GM19463 (cell line): ENCODE measurements around the gene CFAP61.

Experiments
- ATAC-seq: cut with Tn5 transposase; IDR thresholded peaks from one replicate; pipeline ENCODE4 v1.9.1; 2021; ENCODE audit warnings: mild to moderate bottlenecking, moderate library complexity; ENCODE audit not compliant: unreplicated experiment

CFAP61 gene

DNA sequence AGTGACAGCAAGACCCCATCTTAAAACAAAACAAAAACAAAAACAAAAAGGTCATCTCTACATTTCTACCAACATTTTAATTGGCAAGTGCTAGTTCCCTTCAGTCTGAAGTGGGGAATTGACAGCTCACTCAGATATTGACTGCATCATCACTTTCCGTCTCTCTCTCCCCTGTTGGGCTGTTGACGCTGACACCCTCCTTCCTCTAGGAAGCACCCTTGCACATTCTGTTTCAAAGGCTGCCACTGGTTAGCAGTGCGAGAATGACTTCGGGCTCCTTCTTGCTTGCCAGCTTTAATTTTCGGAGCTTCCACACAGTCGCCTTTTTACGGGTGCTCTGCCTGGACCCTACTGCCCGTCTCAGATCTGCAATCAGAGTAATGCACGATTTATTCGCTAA lies 218.9 kb downstream of the CFAP61 start:
- no peak for ATAC-seq

DNA sequence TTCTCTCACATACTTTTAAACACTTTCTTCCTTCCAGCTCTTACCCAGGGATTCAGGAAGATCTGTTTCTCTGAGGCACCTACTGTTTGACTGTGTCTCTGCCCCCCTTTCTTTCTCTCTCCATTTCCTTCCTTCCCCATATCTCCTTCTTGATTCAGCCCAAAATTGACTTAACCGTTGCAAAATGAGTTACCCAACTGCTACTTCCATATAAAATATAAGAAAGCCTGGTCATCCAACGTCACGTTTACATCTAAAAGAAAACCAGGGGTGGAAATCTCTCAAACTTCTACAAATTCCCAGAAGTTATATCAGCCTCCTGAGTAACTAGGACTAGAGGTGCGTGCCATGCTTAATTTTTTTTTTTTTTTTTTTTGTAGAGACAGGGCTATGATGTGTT lies 220.4 kb downstream of the CFAP61 start:
- no peak for ATAC-seq

DNA sequence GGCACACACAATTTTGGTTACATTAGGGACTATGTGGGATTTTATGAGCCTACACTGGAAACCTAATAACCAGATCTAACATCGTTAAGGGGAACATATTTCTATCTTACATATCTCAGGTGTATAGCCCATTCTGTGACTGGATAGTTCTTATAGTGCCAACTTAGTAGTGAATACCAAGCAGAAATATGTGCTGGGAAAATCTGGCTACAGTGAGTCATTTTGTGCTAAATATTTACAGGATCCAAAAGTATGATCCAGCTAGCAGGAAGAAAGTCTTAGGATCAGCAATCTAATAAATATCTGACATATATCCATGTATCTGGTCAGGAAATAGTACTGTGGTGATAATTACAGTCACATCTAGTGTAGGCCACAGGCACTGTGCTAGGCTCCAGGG lies 221.0 kb downstream of the CFAP61 start:
- no peak for ATAC-seq

DNA sequence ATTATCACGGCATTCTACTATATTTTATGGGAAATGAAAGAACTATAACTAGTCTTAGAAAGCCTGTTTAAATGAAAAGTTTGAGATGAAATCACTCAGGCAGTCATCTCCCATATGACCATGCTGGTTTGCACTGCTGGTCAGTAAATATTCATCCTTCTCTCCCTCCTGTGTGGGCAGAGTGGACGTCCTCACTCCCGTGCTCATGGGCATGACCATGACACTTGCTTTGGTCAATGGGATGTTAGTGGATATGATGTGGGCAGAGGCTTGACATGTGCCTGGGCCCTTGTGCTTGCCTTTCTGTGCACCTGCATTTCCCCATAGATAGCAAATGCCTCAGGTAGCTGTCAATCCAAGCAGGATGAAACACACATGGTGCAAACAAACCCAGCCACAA lies 222.5 kb downstream of the CFAP61 start:
- no peak for ATAC-seq

DNA sequence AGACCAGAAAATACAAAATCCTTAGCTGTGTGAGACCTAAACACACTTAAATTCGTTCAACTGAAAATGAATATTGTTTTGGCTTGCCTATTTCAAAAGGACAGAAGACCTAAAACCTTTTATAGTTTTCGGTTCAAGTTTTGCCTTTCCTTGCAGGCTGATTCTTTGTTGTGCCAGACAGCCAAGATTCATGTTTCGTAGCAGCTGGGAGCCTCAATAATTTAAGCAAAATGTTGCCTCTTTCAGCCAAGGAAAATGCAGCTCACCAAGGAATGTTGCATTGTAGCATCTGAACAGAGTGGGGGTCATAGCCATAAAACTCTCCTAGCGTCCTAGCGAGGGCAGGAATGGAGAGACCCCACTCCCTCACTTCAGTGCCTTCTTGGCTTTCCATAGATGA lies 223.3 kb downstream of the CFAP61 start:
- ATAC-seq: no peak

DNA sequence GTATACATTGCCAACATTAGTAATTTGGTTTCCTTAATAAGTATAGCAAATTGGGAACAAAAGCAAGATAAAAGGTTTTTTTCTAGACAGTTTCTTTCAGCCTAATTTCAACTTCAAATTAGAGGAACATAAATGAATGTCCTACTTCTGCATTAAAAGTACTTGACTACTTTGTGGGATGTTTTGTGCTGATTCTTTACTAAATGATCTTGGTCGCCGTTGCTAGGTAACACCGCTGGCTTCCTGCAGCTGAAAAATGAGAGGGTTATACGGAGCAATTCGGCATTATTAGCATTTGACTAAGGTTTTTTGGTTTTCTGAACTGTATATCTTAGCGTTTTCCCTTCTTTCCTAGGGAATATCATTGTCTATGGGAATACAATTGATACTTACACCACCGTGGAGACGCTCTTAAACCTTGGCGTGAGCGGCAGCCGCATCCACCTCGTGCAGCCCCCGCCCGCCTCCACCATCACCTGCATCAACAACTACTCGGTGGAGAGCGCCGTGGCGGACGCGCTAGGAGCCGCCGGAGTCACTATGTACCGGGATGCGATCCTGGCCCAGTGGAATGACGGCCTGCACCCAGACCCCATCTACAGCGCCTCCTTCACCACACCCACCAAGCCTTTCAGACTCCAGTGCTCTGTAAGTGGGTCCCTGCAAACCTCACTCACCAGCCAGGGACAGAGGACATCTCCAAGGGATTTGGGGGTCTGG lies 224.6 kb downstream of the CFAP61 start:
- no peak for ATAC-seq

DNA sequence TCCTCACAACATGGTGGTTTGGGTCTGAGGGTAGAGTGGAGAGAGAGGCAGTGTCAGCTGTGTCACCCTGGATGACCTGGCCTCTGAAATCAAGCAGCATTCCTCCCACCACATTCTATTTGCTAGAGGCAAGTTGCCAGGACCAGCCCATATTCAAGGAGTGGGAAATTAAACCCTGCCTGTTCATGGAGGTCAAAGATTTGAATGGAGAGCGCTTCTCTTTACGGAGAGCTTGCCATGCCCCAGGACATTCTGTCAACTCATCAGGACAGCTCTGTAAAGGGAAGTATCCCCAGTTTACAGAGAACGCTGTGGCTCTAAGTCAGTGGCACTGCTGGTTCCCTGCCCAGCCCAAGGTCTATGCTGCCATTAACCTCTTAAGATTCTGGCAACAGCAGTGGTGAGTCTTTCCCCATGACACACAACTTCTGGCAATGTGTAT lies 225.6 kb downstream of the CFAP61 start:
- no peak for ATAC-seq

DNA sequence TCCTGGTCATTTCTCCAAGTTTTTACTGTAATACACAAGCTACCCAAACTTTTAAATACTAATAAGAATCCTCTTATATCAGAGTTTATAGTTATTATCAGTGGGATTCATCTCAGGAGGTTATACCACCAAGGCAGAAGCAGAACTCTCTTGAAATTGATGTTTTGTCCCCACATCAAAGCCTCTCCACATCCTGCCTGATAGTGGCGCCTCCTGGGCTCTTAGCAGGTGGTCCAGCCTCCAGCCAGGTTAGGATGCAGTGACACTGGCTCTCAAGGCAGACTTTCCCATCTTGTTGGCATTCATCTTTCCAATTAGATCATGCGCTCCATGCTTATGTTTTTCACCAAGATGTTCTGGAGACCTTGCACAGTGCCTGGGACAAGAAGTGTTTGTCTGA lies 233.7 kb downstream of the CFAP61 start:
- no peak for ATAC-seq

DNA sequence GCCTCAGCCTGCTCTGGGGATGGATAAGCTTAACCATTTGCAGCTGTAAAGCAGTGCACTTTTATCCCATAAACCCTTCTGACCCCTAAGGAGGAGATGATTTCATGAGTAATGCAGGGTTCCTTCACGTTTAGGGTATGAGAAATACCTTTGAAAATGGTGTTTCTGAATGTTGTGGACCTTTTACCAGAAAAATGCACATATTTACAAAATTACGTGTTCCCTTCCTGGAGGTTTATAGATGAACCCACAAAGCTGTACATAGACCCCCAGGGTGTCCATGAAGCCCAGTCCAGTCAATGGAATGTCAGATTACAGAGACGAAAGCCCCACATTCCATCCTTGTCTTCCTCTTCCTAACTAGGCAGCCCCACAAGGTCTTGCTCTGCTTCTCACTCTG lies 237.0 kb downstream of the CFAP61 start:
- no peak for ATAC-seq

DNA sequence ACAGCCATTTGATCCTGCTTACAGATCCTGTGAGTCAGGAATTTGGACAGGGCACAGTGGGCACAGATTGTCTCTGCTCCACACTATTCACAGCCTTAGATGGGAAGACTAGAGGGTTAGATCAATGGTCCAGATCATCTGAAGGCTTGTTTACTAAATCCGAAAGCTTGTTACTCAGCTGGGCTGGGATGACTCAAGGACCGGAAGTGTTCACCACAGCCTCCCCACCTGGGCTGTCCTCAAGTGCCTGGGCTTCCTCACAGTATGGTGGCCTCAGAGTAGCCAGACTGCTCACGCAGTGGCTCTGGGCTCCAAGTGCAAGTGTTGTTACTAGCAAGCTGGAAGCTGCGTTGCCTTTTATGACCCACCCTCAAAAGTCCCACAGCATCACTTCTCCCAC lies 240.1 kb downstream of the CFAP61 start:
- ATAC-seq: no peak

DNA sequence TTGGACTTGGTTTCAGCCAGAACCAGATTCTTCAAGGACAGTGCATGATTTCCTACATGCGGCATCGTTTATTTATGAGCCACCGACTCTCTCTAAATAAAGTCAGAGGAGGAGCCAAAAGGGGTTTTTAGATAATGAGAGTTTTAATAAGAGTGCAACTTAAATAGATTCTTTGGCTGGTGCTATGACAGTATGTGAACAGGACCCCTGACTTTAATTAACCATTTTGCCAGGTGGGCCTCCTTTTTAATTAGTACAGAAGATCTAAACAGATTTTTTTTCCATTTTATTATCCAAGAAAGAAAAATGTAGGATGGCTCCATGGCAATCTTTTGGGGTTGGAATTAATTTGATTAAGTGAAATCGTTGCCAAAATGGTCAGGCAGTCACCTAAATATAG lies 240.8 kb downstream of the CFAP61 start:
- no peak for ATAC-seq

DNA sequence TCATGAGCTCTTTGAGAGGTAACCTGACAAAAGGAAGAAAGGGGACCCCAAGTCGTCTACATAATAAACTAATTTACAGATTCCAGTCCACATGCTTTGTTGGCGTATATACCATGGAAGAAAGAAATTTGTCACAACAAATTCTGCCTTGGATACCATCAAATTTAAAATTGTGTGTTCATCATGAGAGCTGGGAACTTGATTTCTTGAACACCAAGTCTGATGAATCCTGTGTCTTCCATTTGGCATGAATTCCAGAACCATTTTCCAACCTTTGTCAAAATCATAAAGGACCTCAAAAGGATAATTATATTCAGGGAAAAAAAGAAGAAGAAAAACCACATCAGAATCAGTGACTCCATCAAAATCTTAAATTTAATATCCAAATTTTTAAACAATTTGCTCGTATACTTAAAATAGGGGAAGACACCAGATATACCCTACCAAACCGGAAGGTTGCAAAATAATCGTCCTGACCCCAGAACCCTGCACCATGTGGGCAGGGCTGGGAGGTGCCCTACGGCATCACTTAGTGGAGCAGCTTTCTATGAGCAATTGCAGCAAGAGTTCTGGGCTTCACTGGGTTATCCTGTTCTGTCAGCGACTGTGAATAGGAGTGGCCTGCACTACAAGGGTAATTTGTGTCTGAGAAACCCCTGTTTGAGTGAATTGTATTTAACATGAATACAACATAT lies 241.5 kb downstream of the CFAP61 start:
- no peak for ATAC-seq

DNA sequence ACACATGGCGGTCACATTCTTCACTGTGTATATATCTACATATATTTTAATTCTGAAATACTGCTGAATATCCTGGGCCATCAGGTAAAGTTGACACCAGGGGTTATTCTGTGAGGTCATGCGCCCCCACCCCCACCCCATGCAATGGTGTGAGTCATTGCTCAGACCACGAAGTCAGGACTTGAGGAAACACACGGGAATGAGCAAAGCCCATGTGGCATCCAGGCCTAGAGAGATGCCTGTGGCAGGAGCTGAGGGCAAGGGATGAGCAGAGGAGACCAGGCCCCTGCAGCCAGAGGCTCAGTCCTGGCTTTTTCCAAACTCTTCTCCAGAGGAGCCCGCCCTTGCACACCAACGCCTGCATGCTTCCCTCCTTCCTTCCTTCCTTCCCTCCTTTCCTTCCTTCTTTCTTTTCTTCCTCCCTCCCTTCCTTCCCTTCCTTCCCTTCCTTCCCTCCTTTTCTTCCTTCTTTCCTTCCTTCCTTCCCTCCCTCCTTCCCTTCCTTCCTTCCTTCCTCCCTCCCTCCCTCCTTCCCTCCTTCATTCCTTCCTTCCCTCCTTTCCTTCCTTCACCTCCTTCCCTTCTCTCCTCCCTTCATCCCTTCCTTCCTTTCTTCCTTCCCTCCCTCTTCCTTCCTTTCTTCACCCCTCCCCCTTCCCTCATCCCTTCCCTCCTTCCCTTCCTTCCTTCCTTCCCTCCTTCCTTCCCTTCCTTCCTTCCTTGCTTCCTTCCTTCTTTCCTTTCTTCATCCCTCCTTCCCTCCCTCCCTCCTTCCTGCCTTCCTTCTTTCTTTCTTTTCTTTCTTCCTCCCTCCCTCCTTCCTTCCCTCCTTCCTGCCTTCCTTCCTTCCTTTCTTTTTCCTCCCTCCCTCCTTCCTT lies 243.5 kb downstream of the CFAP61 start:
- ATAC-seq: no peak

DNA sequence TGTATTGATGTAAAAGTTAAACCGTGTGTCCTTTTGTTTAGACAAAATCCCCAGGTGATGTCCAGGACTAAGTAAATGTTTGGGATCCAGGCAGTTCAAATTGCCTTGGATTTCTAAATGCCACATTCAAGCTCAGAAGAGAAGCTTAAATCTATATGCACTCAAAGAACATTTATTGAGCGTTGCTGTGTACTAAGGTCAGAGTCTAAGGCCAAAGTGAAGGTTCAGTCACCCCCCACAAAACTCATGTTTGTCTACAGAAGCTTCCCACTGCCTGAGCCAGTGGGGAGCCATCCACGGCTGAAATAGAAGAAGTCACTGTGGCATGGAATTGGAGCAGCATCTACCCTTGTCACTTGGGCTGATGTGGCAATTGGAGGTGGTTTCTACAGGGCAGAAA lies 244.8 kb downstream of the CFAP61 start:
- ATAC-seq: no peak

DNA sequence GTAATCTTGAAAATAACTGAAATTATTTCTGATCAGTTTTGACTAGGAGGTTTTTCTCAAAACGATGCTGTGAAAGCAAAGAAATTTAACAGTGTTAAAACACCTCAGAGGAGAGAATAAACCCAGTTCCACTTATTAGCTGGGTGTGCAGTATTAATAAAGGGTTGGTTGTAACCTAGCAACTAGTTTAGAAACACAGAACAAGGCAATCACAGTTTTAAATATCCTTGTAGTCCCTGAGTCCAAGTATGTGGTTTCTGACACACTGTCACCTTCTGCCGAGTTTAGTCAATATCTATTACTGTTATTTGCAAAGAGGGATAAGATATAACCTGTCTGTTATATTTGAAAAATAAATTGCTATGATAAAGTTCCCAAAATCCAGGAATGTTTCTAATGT lies 245.4 kb downstream of the CFAP61 start:
- no peak for ATAC-seq

DNA sequence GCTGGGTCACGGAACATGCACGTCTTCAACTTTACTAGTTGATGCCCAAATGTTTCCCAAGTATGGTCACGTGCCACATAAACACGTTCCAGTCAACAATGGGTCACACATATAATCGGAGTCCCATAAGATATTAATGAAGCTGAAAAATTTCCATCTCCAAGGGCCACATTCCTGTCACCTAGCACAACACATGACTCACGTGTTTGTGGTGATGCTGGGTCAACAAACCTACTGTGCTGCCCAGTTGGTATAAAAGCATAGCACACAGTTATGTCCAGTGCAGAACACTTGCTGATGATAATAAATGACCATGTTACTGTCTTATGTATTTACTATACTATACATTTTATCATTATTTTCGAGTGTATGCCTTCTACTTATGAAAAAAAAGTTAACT lies 247.6 kb downstream of the CFAP61 start:
- ATAC-seq: no peak

DNA sequence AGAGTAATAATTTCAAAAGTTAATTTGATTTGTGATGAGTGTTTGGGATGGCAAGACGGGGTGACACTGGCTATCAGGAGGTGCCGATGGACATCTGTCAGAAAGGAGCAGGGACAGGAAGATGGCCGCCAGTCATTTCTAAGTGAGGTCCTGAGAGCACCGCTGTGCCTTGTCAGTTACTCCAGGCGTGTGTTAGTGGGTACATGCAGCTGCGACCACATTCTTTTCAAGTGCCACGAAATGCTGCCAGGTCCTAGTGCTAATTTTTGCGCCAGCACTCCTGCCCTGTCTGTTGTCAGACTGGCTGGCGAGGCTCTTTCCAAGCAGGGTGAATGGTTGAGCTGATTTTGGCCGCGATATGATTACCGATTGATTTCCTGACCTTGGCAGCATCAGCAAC lies 251.0 kb downstream of the CFAP61 start:
- ATAC-seq: no peak

DNA sequence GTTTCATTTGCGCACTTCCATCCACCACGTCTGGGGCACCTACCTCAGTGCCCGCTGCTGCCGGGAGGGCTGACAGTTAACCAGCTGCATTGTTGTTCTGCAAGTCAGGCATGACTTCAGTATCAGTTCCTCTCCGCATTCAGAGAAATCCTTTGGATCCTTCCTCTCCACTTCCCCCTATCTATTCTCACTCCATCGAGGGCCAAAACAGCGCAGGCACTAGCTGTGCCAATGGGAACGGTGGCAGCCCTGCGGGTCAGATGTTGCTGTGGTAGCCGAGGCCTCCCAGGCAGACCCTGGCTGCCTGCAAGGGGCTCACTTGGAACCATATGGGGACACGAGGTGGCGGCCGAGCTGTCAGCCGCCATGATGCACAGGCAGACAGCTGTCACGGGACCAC lies 251.4 kb downstream of the CFAP61 start:
- no peak for ATAC-seq

DNA sequence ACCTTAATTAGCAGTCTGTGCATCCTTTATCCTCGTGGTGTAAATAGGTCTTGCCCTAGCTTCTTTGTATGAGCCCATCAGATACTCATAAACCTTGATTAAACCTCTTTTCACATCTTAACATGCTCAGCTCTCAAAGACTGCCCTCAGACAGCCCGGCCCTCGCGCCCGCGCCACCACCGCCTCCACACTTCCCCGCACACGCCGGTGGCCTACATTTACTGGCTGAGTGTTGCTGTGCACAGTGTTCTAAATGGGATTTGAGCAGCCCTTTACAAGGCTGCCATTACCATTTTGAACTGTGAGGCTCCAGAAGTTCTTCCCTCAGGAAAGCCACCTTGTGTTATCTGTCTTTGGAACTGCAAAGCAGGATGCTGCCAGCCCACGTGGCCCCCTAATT lies 252.6 kb downstream of the CFAP61 start:
- no peak for ATAC-seq

DNA sequence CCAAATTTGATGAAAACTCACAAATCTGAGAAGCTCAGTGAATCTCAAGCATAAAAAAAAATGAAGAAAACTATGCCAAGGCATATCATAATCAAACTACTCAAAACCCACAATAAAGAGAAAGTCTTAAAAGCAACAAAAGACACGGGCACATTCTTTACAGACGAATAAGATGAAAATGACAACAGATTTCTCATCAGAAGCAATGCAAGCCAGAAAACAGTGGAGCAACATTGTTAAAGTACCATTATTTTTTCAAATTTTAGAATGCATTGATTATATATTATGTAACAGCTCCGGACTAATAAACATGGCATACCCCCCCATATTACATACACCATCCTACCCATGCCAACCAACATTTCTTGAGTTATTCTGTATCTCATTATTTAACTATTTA lies 260.2 kb downstream of the CFAP61 start:
- ATAC-seq: no peak

DNA sequence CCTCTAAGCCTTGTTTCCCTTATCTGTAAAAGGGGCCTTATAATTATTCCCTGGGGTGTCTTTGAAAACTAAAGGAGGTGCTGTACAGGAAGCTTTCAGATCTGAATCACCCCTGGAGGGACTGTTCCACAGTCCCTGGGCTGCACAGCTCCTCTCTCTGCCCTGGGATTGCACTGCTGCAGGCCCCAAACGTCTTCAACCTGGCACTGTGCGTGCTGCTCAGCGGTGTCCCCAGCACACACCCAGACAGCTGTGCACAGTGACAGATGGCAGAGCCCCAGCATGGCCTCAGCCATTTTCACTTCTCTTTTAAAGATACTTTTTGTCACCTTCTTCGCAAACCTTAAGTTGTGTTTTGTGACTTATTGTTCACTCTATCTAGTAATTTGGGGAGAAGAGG lies 264.9 kb downstream of the CFAP61 start:
- ATAC-seq: peak; percentile 98
